AG09309 (cell line): ENCODE results near the gene FBXO30.

Source experiments
- DNase-seq: peaks from one replicate; pipeline ENCODE4 v3.0.0-alpha.2; 2010; ENCODE audit warnings: low read depth
- H3K4me3 ChIP-seq: 2 replicates; pipeline ENCODE4 v1.5.1; 2011; ENCODE audit warnings: mild to moderate bottlenecking, low read depth, low read length, moderate library complexity; ENCODE audit not compliant: control insufficient read depth
- CTCF ChIP-seq: IDR thresholded peaks from 2 replicates; pipeline ENCODE4 v1.5.1; 2011; ENCODE audit warnings: mild to moderate bottlenecking, low read depth, low read length, inconsistent platforms; ENCODE audit not compliant: insufficient read depth, control insufficient read depth; ENCODE audit errors: missing control alignments

FBXO30 gene

GRCh38 chr6:145765449-145765848 is 49.1 kb downstream of the FBXO30 start:
- H3K4me3 ChIP-seq, result no peak overlapping the region
- no peak for TF ChIP-seq CTCF
- no peak for DNase-seq

GRCh38 chr6:145763742-145764141 is 50.9 kb downstream of the FBXO30 start:
- DNase-seq, result no peak
- TF ChIP-seq CTCF, result no peak
- no peak overlapping the region for H3K4me3 ChIP-seq

- no peak for TF ChIP-seq CTCF
- H3K4me3 ChIP-seq, result no peak overlapping the region
- no peak for DNase-seq
Measured at GRCh38 chr6:145761584-145761983, 53.0 kb downstream of the FBXO30 start.

GRCh38 chr6:145758113-145758512 is 56.5 kb downstream of the FBXO30 start:
- no peak for DNase-seq
- no peak for TF ChIP-seq CTCF
- H3K4me3 ChIP-seq, result no peak overlapping the region

GRCh38 chr6:145756170-145756662 is 58.4 kb downstream of the FBXO30 start:
- no peak for TF ChIP-seq CTCF
- peak; percentile 90 for DNase-seq
- H3K4me3 ChIP-seq, result no peak overlapping the region

- no peak for DNase-seq
- TF ChIP-seq CTCF, result no peak
- no peak overlapping the region for H3K4me3 ChIP-seq
Measured at GRCh38 chr6:145755682-145756081, 58.9 kb downstream of the FBXO30 start.

- DNase-seq, result no peak
- H3K4me3 ChIP-seq, result no peak overlapping the region
- TF ChIP-seq CTCF, result no peak
Measured at GRCh38 chr6:145752638-145753037, 62.0 kb downstream of the FBXO30 start.
